22Rv1 (cell line): ENCODE data around the gene PER2.

Source experiments
- H3K27ac ChIP-seq: fragments of 450-650 bp; 2 replicates; pipeline ENCODE4 v1.5.1; 2017
- CTCF ChIP-seq: fragments of 450-650 bp; IDR thresholded peaks from 2 replicates; pipeline ENCODE4 v1.5.1; 2017; ENCODE audit warnings: mild to moderate bottlenecking
- ZFX ChIP-seq: fragments of 450-650 bp; IDR thresholded peaks from 2 replicates; pipeline ENCODE4 v1.6.1; 2017; ENCODE audit warnings: antibody characterized with exemption, borderline replicate concordance

PER2 gene

GRCh38 chr2:238257786-238258700 lies 30.4 kb downstream of the PER2 start:
- H3K27ac ChIP-seq, result no peak overlapping the region
- no peak for TF ChIP-seq ZFX
- no peak for TF ChIP-seq CTCF

- TF ChIP-seq ZFX, result no peak
- peak; percentile 99 for TF ChIP-seq CTCF
- no peak overlapping the region for H3K27ac ChIP-seq
These were observed 31.8 kb downstream of the PER2 start for GRCh38 chr2:238256594-238257104.

GRCh38 chr2:238256111-238256510 lies 32.3 kb downstream of the PER2 start:
- H3K27ac ChIP-seq, result no peak overlapping the region
- TF ChIP-seq CTCF, result no peak
- no peak for TF ChIP-seq ZFX

GRCh38 chr2:238255636-238256035 lies 32.8 kb downstream of the PER2 start:
- H3K27ac ChIP-seq, result no peak overlapping the region
- TF ChIP-seq ZFX, result no peak
- no peak for TF ChIP-seq CTCF

GRCh38 chr2:238255151-238255551 lies 33.3 kb downstream of the PER2 start:
- no peak for TF ChIP-seq ZFX
- no peak for TF ChIP-seq CTCF
- H3K27ac ChIP-seq, result no peak overlapping the region

GRCh38 chr2:238254095-238254723 lies 34.2 kb downstream of the PER2 start:
- no peak for TF ChIP-seq CTCF
- TF ChIP-seq ZFX, result no peak
- no peak overlapping the region for H3K27ac ChIP-seq
